ENCODE measurements around the gene SRRT.

DNA sequence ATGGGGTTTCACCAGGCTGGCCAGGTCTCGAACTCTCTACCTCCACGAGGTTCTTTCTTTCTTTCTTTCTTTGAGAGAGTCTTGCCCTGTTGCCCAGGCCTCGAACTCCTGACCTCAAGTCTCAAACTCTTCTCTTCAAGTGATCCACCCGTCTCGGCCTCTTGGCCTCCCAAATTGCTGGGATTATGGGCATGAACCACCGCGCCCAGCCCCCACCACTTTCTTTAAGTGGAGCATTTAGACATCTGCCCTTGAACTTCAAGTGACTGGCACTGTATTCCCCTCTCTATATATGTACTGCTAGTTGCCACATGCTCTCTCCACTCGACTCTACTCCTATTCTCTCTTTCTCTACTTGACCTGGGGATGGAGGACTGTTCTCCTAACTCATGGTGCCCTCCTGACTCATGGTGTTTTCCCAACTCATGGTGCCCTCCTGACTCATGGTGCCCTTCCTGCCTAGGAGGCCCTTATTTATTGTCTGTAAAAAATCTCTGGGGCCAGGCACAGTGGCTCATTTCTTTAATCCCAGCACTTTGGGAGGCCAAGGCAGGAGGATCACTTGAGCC is 40.1 kb downstream of the SRRT start:
- TF ChIP-seq, protein P1, sequence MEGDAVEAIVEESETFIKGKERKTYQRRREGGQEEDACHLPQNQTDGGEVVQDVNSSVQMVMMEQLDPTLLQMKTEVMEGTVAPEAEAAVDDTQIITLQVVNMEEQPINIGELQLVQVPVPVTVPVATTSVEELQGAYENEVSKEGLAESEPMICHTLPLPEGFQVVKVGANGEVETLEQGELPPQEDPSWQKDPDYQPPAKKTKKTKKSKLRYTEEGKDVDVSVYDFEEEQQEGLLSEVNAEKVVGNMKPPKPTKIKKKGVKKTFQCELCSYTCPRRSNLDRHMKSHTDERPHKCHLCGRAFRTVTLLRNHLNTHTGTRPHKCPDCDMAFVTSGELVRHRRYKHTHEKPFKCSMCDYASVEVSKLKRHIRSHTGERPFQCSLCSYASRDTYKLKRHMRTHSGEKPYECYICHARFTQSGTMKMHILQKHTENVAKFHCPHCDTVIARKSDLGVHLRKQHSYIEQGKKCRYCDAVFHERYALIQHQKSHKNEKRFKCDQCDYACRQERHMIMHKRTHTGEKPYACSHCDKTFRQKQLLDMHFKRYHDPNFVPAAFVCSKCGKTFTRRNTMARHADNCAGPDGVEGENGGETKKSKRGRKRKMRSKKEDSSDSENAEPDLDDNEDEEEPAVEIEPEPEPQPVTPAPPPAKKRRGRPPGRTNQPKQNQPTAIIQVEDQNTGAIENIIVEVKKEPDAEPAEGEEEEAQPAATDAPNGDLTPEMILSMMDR (IDR thresholded peaks at IDR 0.05), result no peak
- TF ChIP-seq POLR2A (IDR thresholded peaks at IDR 0.05), result no peak
